GM19438 (cell line): Measurements from ENCODE around the gene ATP5ME.
"Not testable (repeated sequence)": the region's sequence is repeated elsewhere in the genome, so short reads cannot be mapped to it uniquely, and the experiment has no call there.

Source experiments
- ATAC-seq: cut with Tn5 transposase; IDR thresholded peaks from one replicate; pipeline ENCODE4 v1.9.1; 2021; ENCODE audit warnings: low read depth; ENCODE audit not compliant: unreplicated experiment

The ATP5ME gene

GRCh38 chr4:657338-657833 is 16.7 kb downstream of the ATP5ME start:
- no peak for ATAC-seq

- ATAC-seq: no peak
These were observed 17.4 kb downstream of the ATP5ME start for GRCh38 chr4:656436-657337.

GRCh38 chr4:655464-656151 is 18.5 kb downstream of the ATP5ME start:
- ATAC-seq: no peak

GRCh38 chr4:654871-655463 is 19.1 kb downstream of the ATP5ME start:
- no peak for ATAC-seq

DNA sequence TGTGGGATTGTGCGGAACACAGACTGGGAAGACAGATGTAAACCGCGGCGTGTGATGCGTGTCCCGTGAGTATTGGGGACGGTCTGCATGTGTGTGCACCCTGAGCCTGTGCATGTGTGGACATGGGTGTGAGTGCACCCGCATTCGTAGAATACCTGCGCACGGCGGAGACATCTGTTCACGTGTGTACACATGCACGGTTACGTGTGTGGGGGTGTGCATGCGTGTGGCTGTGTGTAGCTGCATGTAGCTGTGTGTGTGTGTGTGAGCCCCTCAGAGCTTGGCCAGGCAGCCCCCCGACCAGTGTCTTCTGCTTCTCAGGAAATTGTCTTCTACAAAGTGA is 19.6 kb downstream of the ATP5ME start:
- no peak for ATAC-seq

- no peak for ATAC-seq
These were observed 20.1 kb downstream of the ATP5ME start for GRCh38 chr4:653831-654502.

- no peak for ATAC-seq
These were observed 20.8 kb downstream of the ATP5ME start for GRCh38 chr4:653080-653821.

GRCh38 chr4:651884-652642 is 22.0 kb downstream of the ATP5ME start:
- no peak for ATAC-seq

DNA sequence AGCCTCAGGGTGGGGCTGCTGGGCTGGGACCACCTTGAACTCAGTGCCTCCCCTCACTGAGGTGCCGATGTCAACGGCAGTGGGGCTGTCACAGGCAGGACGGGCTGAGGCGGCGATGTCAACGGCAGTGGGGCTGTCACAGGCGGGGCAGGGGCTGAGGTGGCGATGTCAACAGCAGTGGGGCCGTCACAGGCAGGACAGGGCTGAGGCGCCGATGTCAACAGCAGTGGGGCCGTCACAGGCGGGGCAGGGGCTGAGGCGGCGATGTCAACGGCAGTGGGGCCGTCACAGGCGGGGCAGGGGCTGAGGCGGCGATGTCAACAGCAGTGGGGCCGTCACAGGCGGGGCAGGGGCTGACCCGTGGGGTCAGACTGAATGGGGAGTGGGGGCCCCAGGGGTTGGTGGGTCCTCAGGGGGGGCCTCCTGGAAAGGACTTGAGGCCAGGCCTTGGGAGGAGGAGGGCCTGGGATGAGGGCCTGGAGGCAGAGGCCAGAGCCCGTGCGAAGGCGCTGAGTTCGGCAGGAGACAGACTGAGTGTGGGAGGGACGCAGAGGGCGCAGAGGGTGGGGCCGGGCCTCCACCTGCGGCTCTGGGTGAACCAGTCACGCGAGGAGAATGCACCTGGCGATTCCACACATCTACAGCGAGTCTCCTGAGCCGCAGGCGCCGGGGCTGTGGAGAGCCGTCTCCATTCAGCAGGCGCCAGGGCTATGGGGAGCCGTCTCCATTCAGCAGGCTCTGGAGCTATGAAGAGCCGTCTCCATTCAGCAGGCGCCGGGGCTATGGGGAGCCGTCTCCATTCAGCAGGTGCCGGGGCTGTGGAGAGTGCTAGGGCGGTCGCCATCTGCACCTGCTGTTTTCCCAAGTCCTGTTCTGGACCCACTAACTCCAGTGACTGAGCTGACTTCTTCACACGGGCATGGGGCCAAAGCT is 22.9 kb downstream of the ATP5ME start:
- ATAC-seq: no peak

DNA sequence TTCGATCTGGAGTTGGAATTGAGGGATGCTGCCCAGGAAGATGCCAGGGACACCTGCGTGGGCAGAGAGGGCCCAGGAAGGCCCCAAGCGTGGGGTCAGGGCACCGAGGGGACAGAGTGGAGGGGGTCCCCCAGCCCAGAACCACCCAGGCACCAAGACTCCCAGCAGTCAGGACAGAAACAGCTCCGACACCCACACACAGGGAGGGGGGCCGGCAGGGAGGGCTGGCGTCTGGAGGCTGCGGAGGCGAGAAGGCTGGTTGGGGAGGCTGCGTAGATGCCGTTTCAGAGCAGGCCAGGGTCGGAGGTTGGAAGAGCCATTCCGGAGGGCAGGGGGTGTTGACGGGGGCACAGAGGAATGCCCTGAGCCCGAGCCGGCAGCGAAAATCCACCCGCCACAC is 23.6 kb downstream of the ATP5ME start:
- no peak for ATAC-seq

DNA sequence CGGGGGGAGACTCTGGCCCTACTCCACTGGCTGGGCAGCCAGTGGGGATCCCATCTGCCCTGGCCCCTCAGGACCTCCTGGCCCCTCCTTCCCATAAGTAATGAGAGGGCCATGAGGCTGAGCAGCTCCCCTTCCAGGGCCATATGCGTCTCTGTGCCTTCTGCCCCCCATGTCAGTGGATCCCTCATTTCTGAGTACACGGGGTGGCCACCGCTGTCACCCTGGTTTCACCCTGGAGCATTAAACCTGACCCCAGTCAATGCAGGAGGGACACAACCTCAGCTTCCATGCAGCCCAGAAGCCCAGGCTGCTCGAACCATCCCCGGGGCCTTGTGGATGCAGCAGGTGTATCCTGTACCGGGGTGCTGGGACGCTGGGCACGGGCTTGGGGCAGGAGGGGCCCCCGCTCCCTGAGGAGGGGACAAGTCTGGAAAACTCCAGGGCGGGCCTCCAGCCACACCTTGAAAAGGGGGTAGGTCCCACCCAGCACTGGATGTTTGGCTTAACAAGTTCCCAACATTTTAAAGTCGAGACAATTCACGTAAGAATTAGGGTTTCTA is 24.2 kb downstream of the ATP5ME start:
- no peak for ATAC-seq

DNA sequence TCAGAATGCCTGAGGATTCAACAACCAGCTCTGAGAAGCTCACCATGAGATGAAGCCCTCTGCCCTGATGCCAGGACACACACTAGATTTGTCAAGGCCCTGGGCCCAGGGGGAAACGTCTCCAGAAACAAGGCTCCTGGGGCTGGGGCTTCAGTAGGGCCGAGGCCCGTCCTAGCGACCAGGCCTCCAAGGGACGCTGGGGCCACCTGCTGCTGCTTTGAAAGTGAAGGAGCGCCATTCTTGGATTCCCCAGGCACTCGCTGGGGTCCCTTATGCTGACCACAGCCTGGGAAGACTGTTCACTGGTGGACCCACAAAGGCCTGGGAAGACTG is 24.8 kb downstream of the ATP5ME start:
- ATAC-seq: no peak

- ATAC-seq: no peak
These were observed 25.3 kb downstream of the ATP5ME start for GRCh38 chr4:648579-649292.

GRCh38 chr4:647481-647880 is 26.6 kb downstream of the ATP5ME start:
- no peak for ATAC-seq

GRCh38 chr4:646460-646859 is 27.6 kb downstream of the ATP5ME start:
- no peak for ATAC-seq

GRCh38 chr4:642366-642765 is 31.7 kb downstream of the ATP5ME start:
- ATAC-seq: not testable (repeated sequence)

GRCh38 chr4:637536-638280 is 36.4 kb downstream of the ATP5ME start:
- no peak for ATAC-seq
